A375 (cell line): ENCODE measurements around the gene RPP25. TPM values are rescaled to one million over a fixed set of nuclear protein-coding genes. Genes with fewer than 3 reads are reported as not detected.

Experiments
- small RNA-seq: library from RNA; depleted of rRNA; stranded (forward); fragments of <200 nt; gene quantifications from one replicate; pipeline ENCODE3, GENCODE V24; 2014
- total RNA-seq: library from RNA; depleted of rRNA; stranded (reverse); fragments of >200 nt; shearing (Covaris generic); gene quantifications from 2 replicates; pipeline ENCODE4 v1.2.3, GENCODE V29; 2014; rRNA removed

The RPP25 gene, protein sequence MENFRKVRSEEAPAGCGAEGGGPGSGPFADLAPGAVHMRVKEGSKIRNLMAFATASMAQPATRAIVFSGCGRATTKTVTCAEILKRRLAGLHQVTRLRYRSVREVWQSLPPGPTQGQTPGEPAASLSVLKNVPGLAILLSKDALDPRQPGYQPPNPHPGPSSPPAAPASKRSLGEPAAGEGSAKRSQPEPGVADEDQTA
- total RNA-seq: 32.4 and 33.1 TPM in 2 replicates

DNA sequence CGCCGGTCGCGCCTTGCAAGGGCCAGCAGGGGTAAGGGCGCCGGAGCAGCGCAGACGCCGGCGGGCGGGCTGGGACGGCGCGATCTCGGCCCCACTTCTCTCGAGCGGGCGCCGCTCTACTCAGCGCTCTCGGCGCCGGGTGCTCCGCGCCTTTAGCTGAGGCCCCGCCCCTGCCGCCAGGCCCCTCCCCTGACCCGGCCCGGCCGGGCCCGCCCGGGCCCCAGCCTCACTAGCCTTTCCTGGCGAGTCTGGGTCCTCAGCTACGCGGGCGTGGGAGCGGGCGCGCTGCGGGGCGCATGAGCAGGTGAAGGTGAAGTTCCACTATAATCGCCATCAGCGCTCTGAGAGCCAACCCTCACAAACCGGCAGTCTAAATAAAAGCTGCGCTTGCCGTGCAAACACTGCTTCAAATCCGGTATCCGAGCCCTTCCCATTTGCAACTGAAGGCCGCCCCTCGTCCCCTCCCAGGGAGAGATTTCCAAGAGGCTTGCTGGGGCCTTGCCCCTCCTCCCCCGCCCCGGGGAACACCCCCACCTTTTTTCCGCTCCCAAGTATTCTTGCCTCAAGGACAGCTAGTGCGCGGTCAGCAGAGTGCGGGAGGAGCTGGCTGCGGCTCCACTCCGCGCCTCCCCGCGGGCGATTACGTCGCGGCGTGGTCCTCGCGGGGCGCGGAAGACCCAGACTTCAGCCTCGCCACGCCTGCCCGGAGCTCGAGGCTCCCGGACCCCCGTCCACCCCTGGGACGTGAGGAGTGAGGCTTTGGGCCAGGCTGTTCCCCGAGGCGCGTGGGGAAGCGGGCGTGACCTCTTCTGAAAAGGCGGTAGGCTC is at the start of gene RPP25:
TSS of gene RPP25 (minus strand) at position 125 of the 828 bp plus-strand sequence. CDS start 189 bp downstream, outside the sequence.

DNA sequence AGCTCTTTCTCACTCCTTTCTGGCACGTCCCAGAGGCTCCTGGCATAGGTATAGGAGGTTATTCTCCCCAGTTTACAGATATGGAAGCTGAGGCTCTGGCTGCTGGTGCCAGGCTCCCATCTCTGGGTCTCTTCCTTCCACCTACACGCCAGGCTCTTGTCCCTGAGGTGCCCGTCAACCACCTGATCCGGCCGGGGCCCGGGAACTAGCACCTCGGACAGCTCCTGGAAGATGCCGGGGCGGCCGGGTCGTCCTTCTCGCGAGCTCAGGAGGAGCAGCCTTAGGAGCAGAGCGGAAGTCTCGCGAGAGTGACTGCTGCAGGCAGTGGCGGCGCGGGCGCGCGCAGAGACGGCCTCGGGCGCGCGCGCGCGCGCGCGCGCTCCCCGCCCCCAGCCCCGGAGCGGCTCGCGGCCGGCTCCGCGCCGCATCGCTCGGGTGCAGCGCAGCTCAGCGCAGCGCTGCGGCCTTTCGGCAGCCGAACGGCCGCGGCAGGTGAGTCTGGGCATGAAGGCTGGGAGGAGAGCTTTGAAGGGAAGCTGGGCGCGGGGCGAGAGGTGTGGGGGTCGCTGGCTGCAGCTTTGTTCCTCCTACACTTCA is 38.7 kb upstream of the RPP25 start, which contains the start of gene SCAMP5:
TSS of gene SCAMP5 (plus strand) at position 382 of the 597 bp plus-strand sequence. CDS start 16,277 bp downstream, outside the sequence.

DNA sequence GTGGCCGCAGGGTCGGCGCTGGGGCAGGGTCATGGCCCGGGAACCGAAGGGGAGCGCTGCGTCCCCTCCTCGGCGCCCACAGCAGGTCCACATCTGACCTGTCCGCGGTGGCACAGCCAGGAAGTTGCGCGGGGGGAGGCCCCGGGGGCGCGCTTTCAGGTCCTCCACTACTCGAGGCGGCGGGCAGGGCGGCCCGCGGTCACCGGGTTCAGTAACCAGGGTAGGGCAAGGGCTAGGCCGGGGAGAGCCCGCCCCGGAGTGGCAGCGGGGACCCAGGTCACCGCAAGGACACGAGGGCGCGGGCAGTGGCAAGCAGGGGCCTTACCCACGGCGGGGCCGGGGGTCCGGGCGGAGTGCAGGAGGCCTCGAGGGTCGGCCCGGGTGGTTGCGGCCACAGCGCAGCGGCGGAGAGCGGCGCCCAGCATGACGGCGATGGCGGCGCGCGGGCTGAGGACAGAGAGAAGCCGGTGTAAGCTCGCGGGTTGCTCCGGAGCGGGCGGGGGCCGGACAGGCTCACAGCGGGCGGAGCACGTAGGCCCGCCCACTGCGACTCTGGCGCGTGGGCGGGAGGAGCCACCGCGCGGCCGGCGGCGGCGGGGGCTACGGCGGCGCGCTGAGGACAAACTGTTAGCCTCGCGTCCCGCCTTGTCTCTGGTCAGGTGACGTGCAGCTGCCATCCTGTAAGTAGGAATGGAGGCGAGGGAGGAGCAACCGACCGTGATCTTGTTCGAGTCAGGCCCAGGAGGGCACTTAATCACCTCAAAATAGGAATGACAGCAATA is 18.8 kb downstream of the RPP25 start, which contains the start of gene COX5A:
TSS of gene COX5A (minus strand) at position 484 of the 782 bp plus-strand sequence. CDS start at position 425, 59 bp downstream.

DNA sequence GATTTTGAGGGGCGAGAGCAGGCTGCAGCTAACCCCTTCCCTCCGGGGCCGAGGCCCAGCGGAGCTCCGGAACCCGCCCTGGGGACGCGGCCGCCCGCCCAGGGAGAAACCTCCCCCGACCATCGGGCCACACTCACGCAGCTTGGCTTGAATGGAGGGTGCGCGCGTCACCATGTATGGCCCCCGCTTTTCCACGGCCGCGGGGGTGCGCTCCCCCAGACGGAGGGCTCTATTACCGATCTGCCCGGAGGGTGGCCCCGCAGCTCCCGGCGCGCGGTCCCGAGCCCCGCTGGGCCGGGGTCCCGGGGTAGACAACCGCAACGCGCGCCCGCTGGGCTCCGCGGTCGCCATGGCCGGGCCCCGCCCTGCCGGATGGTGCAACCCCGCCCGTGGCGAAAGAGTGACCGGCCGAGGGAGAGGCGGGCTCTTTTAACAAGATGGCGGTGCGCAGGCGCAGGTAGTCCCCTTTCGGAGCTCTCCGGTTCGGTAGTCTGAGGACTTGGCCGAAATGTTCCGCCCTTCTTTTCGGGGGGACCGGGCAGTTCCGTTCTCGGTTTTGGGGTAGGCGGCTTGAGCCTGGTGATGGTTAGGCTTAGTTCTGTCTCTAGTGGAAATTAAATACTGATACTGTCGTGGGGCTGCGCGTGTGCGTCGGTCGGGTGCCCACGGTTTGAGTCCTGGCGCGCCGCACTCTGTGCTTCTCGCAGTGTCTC is 50.0 kb downstream of the RPP25 start, which contains the start of gene FAM219B:
TSS of gene FAM219B (minus strand) at position 402 of the 713 bp plus-strand sequence. CDS start at position 351, 51 bp downstream.

Small RNAs within 50 kb of the gene (small RNA-seq; reads per million reads assigned to genes)
- gene RF00019: not detected

Other genes starting within 250 kb of the RPP25 start
- gene CYP1A1, start 231.2 kb downstream of the RPP25 start, total RNA-seq: 2.9 and 3.5 TPM in 2 replicates
- not detected in 2 replicates for gene CYP1A2, start 207.9 kb downstream of the RPP25 start, total RNA-seq
- gene CSK, start 174.7 kb downstream of the RPP25 start, total RNA-seq: 30.0 and 37.9 TPM in 2 replicates
- gene LMAN1L, start 143.9 kb downstream of the RPP25 start, total RNA-seq: 0.16 and 0.64 TPM in 2 replicates
- 0.08 and 0.15 TPM in 2 replicates for gene CPLX3, start 130.1 kb downstream of the RPP25 start, total RNA-seq
- 31.0 and 35.5 TPM in 2 replicates for gene ULK3, start 113.6 kb downstream of the RPP25 start, total RNA-seq
- gene SCAMP2, start 83.4 kb downstream of the RPP25 start, total RNA-seq: 13.8 and 18.4 TPM in 2 replicates
- 89.8 and 103 TPM in 2 replicates for gene MPI, start 66.7 kb downstream of the RPP25 start, total RNA-seq
- 34.2 and 37.5 TPM in 2 replicates for gene FAM219B, start 49.9 kb downstream of the RPP25 start, total RNA-seq
- 85.7 and 95.1 TPM in 2 replicates for gene COX5A, start 18.7 kb downstream of the RPP25 start, total RNA-seq
- gene SCAMP5, start 38.8 kb upstream of the RPP25 start, total RNA-seq: 5.3 and 8.6 TPM in 2 replicates
- 16.9 and 21.7 TPM in 2 replicates for gene PPCDC, start 66.8 kb upstream of the RPP25 start, total RNA-seq
- 14.2 and 14.7 TPM in 2 replicates for gene C15orf39, start 245.1 kb upstream of the RPP25 start, total RNA-seq